CD4-positive, alpha-beta T cell treated with Interleukin-6 at 100 ng/mL for 8 hours (primary cell): ENCODE data around the gene NUDT12.

ENCODE experiments used
- DNase-seq: peaks from one replicate; pipeline ENCODE4 v3.0.0-alpha.2; 2020; ENCODE audit warnings: mixed read lengths, low spot score

NUDT12 gene

GRCh38 chr5:103541114-103541513, 21.5 kb downstream of the NUDT12 start:
- DNase-seq: no peak

DNA sequence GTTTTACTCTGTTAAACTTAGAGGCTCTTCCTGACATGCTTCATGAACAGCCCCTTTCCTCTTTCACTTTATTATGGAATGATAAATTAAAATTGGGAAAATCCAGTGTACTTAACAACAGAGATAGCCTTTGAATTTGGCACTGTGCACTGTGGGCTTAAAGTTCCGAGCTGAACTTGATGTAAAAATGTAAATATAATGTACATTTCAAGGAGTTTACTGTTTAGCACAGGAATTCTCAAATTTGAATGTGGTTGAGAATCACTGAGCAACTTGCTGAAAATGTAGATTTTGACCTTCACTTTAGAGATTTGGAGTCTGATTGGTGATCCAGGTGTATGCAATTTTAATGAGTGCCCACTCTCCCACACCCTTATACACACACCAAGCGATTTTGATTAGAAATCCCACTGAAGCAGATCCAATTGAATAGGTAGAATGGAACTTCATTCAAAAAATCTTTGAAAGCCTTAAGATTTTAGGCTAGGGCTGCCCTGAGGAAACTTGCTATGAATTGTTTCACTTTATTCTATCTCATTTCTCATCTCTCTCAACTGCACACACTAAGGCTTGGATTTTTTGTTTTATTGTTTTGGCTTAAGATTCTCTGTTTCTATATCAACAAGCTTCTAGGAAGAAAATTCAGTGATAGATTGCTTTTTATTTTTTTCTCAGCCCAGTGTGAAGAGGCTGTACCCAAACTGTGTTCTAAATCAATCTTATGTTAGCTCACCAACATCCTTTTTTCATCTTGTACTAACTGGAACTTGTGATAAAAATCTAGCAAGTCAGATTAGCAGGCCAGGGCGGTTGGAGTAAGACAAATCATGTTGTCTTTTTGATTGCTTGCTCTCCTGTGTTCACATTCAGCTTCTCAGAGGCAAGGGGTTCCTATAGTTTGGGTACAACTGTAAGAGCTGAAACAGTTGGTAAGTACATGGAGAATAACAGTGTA, 22.9 kb downstream of the NUDT12 start:
- DNase-seq: no peak

- DNase-seq: no peak
These were observed 30.4 kb downstream of the NUDT12 start for GRCh38 chr5:103532086-103532734.

DNA sequence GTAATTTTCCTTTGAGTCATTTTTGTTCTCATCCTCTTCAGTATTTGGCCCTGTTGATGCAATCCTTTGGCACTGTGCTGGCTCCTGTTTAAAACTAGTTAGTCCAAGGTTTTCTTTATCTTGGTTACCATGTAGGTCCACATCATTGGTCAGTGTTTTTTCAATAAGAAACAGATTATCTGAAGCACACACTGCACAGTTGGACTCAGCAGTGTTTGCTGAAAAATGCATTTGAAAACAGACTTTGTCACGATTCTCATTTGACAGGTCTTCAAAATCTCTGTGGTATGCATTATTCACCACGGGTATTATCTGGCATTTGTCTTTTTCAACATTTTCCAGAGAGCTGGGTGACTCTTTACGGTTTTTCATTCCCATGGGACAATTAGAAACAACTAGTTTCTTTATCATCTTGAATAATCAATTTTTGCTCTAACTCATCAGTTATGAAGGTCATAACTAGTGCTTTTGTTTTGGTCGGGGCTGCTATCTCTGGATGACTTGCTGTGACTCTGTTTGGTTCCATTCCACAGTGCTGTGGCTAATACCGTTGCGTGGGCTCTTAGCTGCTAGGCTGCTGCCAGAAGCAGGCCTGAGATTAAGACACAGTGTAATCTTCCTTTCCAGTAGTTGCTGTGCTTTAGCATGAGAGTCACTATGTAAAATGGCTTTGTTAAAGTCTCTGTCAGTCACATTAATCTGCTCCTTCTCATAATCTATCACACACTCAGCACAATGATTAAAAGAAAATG, 36.2 kb downstream of the NUDT12 start:
- DNase-seq: no peak

GRCh38 chr5:103525361-103525760, 37.2 kb downstream of the NUDT12 start:
- no peak for DNase-seq

DNA sequence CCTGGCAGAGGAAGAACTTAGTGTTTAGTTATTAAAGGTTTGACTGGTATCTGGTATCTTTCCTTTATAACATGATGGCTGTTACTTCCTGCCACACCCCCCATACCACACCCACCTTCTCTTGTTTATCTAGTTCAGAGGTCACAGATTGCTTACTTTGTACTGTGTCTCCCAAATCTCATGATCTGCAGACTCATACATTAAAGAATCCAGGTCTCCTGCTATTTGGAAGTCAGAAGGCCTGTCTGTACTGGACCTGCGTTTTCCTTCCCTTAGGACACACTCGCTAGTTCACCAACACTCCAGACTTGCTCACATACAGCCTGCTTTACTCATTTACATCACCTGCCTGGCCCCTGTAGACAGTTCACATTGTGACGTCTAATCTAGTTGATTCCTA, 39.3 kb downstream of the NUDT12 start:
- no peak for DNase-seq

DNA sequence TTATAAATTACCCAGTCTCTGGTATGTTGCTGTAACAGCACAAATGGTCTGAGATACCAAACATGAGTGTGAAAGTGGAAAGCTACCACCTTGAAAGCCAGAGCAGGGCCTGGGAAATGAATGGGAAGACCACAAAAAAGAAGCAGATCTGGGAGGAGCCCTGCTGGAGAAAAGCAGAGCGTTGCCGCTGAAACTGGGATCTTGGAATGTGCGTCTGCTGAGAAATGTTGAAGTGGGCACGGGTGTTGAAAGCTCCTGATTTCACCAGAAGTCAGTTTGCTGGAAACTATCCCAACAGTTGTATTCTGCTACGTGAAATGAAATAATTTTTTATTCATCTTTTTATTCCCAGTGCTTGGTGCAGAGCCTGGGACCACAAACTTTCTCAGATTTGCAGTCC, 40.0 kb downstream of the NUDT12 start:
- no peak for DNase-seq

- no peak for DNase-seq
These were observed 43.0 kb downstream of the NUDT12 start for GRCh38 chr5:103519550-103519949.

DNA sequence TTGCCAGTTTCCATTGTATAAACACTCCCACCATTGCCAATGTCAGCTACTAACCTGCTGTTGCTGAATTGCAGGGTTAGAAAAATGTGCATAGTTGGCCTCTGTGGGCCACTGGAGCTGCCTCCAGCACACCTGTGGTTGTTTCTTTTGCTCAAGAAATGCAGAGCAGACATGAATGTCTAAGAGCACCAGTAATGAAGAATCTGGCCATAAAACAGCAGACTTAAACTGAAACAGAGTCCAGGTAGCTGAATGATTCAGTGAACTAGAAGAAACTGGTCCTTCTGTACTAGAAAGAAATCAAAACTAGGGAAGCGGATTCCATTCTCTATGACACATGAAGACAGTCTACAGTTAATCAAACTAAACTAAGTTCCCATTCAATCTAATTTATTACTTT, 48.2 kb downstream of the NUDT12 start:
- no peak for DNase-seq

- DNase-seq: no peak
These were observed 48.9 kb downstream of the NUDT12 start for GRCh38 chr5:103513701-103514100.

GRCh38 chr5:103512500-103512899, 50.1 kb downstream of the NUDT12 start:
- no peak for DNase-seq

GRCh38 chr5:103511554-103511885, 51.1 kb downstream of the NUDT12 start:
- DNase-seq: no peak

GRCh38 chr5:103510851-103511553, 51.6 kb downstream of the NUDT12 start:
- DNase-seq: no peak

DNA sequence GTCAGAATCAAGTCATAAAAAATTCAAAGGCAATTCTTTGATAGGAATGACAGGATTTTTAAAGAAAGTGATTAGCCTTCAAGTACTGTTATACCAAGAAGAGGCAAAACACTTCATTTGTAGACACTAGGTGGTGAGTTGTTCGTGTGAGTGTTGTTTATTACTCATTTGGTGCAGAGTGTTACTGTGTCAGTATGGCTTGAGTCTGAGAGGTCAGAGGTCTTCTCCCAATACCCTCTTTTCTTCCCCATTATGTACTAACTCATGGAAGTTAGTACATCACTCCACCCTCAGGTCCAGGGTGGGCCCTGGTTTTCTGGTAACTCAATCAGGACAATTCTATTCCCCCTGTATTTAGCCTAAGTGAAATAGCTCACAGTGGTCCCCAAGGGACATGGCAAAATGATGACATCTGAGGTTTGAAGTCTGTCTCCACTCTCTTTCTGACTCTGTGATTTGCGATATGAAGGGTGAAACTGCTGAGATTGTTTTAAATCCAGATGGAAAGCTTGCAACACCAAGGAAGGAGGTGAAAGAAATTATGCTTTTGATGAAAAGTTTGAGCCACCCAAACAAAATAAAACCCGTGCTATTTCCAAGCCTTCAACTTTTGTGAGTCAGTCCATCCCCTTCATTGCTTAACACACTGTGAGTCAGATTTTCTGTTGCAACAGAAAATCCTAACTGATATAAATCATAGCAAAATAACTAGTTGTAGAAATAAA, 56.8 kb downstream of the NUDT12 start:
- no peak for DNase-seq

GRCh38 chr5:103503066-103503465, 59.5 kb downstream of the NUDT12 start:
- no peak for DNase-seq

DNA sequence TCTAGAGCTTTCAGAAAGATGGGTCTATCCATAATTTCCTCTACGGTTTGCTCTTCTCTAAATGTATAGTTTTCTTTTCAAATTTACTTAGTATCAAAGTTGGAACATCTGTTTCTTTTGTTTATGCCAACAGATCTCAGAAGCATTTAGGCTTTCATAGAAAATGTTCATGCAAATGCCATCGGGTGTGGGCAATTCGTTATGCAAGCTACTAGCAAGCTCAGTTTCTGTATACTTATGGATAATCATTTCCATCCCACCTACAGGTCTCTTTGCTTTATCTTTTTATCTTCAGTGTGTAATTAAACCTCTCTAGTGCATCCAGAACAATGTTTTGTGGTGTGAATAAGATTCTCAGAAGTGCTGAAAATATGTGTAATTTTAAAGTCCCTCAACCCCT, 59.9 kb downstream of the NUDT12 start:
- DNase-seq: no peak
